ENCODE data around the gene ZNF43.

The ZNF43 gene

GRCh38 chr19:21843081-21843480 lies 7.1 kb upstream of the ZNF43 start:
- H3K36me3 ChIP-seq (replicated peaks in 1 of 2; ENCODE audit: control insufficient read depth in 2 of 2, insufficient read depth in 2 of 2, low read length in 2 of 2): peaks cover 61 to 96% of the 10 kb centered on the region in 2 donors
- H3K18ac ChIP-seq (ENCODE audit: low read length): no peak overlapping the region
- peaks cover 0 to 27% of the 10 kb centered on the region in 2 donors for H3K9me3 ChIP-seq (replicated peaks in 1 of 2; ENCODE audit: control insufficient read depth in 2 of 2, insufficient read depth in 1 of 2, low read depth in 1 of 2, low read length in 2 of 2)
- H2AK5ac ChIP-seq (ENCODE audit: low read depth, low read length): no peak overlapping the region
- H2BK5ac ChIP-seq (ENCODE audit: low read length): no peak overlapping the region
- H2BK12ac ChIP-seq (ENCODE audit: low read length): no peak overlapping the region
- no peaks in the 10 kb centered on the region for H3K4me1 ChIP-seq (ENCODE audit: control insufficient read depth in 2 of 2, insufficient read depth in 1 of 2, low read depth in 1 of 2, low read length in 2 of 2)
- H3K23ac ChIP-seq (ENCODE audit: low read depth, low read length, poor library complexity): no peak overlapping the region
- no peak overlapping the region for H3K27ac ChIP-seq (replicated peaks; ENCODE audit: low read length)
- H2AFZ ChIP-seq (ENCODE audit: low read length): no peak overlapping the region
- no peak overlapping the region for H3K4me3 ChIP-seq (ENCODE audit: low read length in 2 of 2)
- peaks cover 3% of the 10 kb centered on the region for H3K79me1 ChIP-seq (ENCODE audit: low read depth, low read length)
- no peak overlapping the region for H3K9ac ChIP-seq (ENCODE audit: low read depth, low read length, poor library complexity)
- no peak overlapping the region for H3K14ac ChIP-seq (ENCODE audit: low read length)
- WGBS, 2 donors (ENCODE audit: extremely low coverage in 2 of 2, insufficient read length in 2 of 2, insufficient replicate concordance in 1 of 2): no CpG with 5 or more reads among the region's 5 CpGs
- no peak overlapping the region for H2BK15ac ChIP-seq (ENCODE audit: low read length)
- H2BK120ac ChIP-seq (ENCODE audit: low read depth, low read length): no peak overlapping the region
- H4K91ac ChIP-seq (ENCODE audit: low read depth, low read length, poor library complexity): no peak overlapping the region
- no peak overlapping the region for H3K4me2 ChIP-seq (ENCODE audit: insufficient read depth, low read length, poor library complexity, severe bottlenecking)
- no peaks in the 10 kb centered on the region for H3K27me3 ChIP-seq (ENCODE audit: control insufficient read depth in 3 of 3, insufficient read depth in 3 of 3, low read depth in 1 of 3, low read length in 3 of 3)
- no peak for DNase-seq (ENCODE audit: low spot score)
- no peak overlapping the region for H4K8ac ChIP-seq (ENCODE audit: low read depth, low read length)
- no peak overlapping the region for H3K4ac ChIP-seq (ENCODE audit: low read length)

- Histone ChIP-seq H3K27ac (replicated peaks; ENCODE audit: low read length) (no peak overlapping the region), H3K9me3 (replicated peaks in 1 of 2; ENCODE audit: control insufficient read depth in 2 of 2, insufficient read depth in 1 of 2, low read depth in 1 of 2, low read length in 2 of 2) (peaks cover 0 to 13% of the 10 kb centered on the region in 2 donors), H2AK5ac (ENCODE audit: low read depth, low read length) (no peak overlapping the region), H3K23ac (ENCODE audit: low read depth, low read length, poor library complexity) (no peak overlapping the region), H3K79me1 (ENCODE audit: low read depth, low read length) (peaks cover 3% of the 10 kb centered on the region), H3K36me3 (replicated peaks in 1 of 2; ENCODE audit: control insufficient read depth in 2 of 2, insufficient read depth in 2 of 2, low read length in 2 of 2) (peaks cover 57 to 94% of the 10 kb centered on the region in 2 donors), H2BK12ac (ENCODE audit: low read length) (no peak overlapping the region), H2BK15ac (ENCODE audit: low read length) (no peak overlapping the region), H3K9ac (ENCODE audit: low read depth, low read length, poor library complexity) (no peak overlapping the region), H3K14ac (ENCODE audit: low read length) (no peak overlapping the region), H4K8ac (ENCODE audit: low read depth, low read length) (no peak overlapping the region), H2BK5ac (ENCODE audit: low read length) (no peak overlapping the region), H4K91ac (ENCODE audit: low read depth, low read length, poor library complexity) (no peak overlapping the region), H3K18ac (ENCODE audit: low read length) (no peak overlapping the region), H3K4me2 (ENCODE audit: insufficient read depth, low read length, poor library complexity, severe bottlenecking) (no peak overlapping the region), H2BK120ac (ENCODE audit: low read depth, low read length) (no peak overlapping the region), H3K4me3 (ENCODE audit: low read length in 2 of 2) (no peak overlapping the region), H3K27me3 (ENCODE audit: control insufficient read depth in 3 of 3, insufficient read depth in 3 of 3, low read depth in 1 of 3, low read length in 3 of 3) (no peaks in the 10 kb centered on the region), H3K4me1 (ENCODE audit: control insufficient read depth in 2 of 2, insufficient read depth in 1 of 2, low read depth in 1 of 2, low read length in 2 of 2) (peaks cover under 1 to 1% of the 10 kb centered on the region in 2 donors), H2AFZ (ENCODE audit: low read length) (no peak overlapping the region), H3K4ac (ENCODE audit: low read length) (no peak overlapping the region)
- no peak for DNase-seq (ENCODE audit: low spot score)
- no CpG with 5 or more reads among the region's 1 CpG for WGBS, 2 donors (ENCODE audit: extremely low coverage in 2 of 2, insufficient read length in 2 of 2, insufficient replicate concordance in 1 of 2)
Measured at GRCh38 chr19:21841488-21842097, 5.6 kb upstream of the ZNF43 start.

GRCh38 chr19:21841081-21841480 lies 5.1 kb upstream of the ZNF43 start:
- no peak overlapping the region for H4K91ac ChIP-seq (ENCODE audit: low read depth, low read length, poor library complexity)
- peaks cover 3% of the 10 kb centered on the region for H3K79me1 ChIP-seq (ENCODE audit: low read depth, low read length)
- H2BK5ac ChIP-seq (ENCODE audit: low read length): no peak overlapping the region
- no peak overlapping the region for H3K23ac ChIP-seq (ENCODE audit: low read depth, low read length, poor library complexity)
- no peak overlapping the region for H2BK12ac ChIP-seq (ENCODE audit: low read length)
- no peak overlapping the region for H2AFZ ChIP-seq (ENCODE audit: low read length)
- H3K27me3 ChIP-seq (ENCODE audit: control insufficient read depth in 3 of 3, insufficient read depth in 3 of 3, low read depth in 1 of 3, low read length in 3 of 3): no peaks in the 10 kb centered on the region
- no peak overlapping the region for H3K27ac ChIP-seq (replicated peaks; ENCODE audit: low read length)
- no peak overlapping the region for H3K14ac ChIP-seq (ENCODE audit: low read length)
- H3K9me3 ChIP-seq (replicated peaks in 1 of 2; ENCODE audit: control insufficient read depth in 2 of 2, insufficient read depth in 1 of 2, low read depth in 1 of 2, low read length in 2 of 2): peaks cover 0 to 8% of the 10 kb centered on the region in 2 donors
- peaks cover 2 to 3% of the 10 kb centered on the region in 2 donors for H3K4me1 ChIP-seq (ENCODE audit: control insufficient read depth in 2 of 2, insufficient read depth in 1 of 2, low read depth in 1 of 2, low read length in 2 of 2)
- no peak overlapping the region for H2BK120ac ChIP-seq (ENCODE audit: low read depth, low read length)
- H3K36me3 ChIP-seq (replicated peaks in 1 of 2; ENCODE audit: control insufficient read depth in 2 of 2, insufficient read depth in 2 of 2, low read length in 2 of 2): peaks cover 54 to 88% of the 10 kb centered on the region in 2 donors
- H3K9ac ChIP-seq (ENCODE audit: low read depth, low read length, poor library complexity): no peak overlapping the region
- no peak overlapping the region for H3K4me3 ChIP-seq (ENCODE audit: low read length in 2 of 2)
- H2BK15ac ChIP-seq (ENCODE audit: low read length): no peak overlapping the region
- no CpG with 5 or more reads among the region's 5 CpGs for WGBS, 2 donors (ENCODE audit: extremely low coverage in 2 of 2, insufficient read length in 2 of 2, insufficient replicate concordance in 1 of 2)
- DNase-seq (ENCODE audit: low spot score): no peak
- no peak overlapping the region for H3K4ac ChIP-seq (ENCODE audit: low read length)
- H3K4me2 ChIP-seq (ENCODE audit: insufficient read depth, low read length, poor library complexity, severe bottlenecking): no peak overlapping the region
- no peak overlapping the region for H2AK5ac ChIP-seq (ENCODE audit: low read depth, low read length)
- no peak overlapping the region for H3K18ac ChIP-seq (ENCODE audit: low read length)
- no peak overlapping the region for H4K8ac ChIP-seq (ENCODE audit: low read depth, low read length)

GRCh38 chr19:21839976-21840375 lies 4.0 kb upstream of the ZNF43 start:
- Histone ChIP-seq H3K27me3 (ENCODE audit: control insufficient read depth in 3 of 3, insufficient read depth in 3 of 3, low read depth in 1 of 3, low read length in 3 of 3) (no peaks in the 10 kb centered on the region), H3K4me1 (ENCODE audit: control insufficient read depth in 2 of 2, insufficient read depth in 1 of 2, low read depth in 1 of 2, low read length in 2 of 2) (peaks cover 2 to 3% of the 10 kb centered on the region in 2 donors), H3K9ac (ENCODE audit: low read depth, low read length, poor library complexity) (no peak overlapping the region), H3K4ac (ENCODE audit: low read length) (no peak overlapping the region), H2BK15ac (ENCODE audit: low read length) (no peak overlapping the region), H3K23ac (ENCODE audit: low read depth, low read length, poor library complexity) (no peak overlapping the region), H3K9me3 (replicated peaks in 1 of 2; ENCODE audit: control insufficient read depth in 2 of 2, insufficient read depth in 1 of 2, low read depth in 1 of 2, low read length in 2 of 2) (peaks cover 0 to 2% of the 10 kb centered on the region in 2 donors), H3K4me2 (ENCODE audit: insufficient read depth, low read length, poor library complexity, severe bottlenecking) (no peak overlapping the region), H2BK120ac (ENCODE audit: low read depth, low read length) (no peak overlapping the region), H3K4me3 (ENCODE audit: low read length in 2 of 2) (no peak overlapping the region), H4K91ac (ENCODE audit: low read depth, low read length, poor library complexity) (no peak overlapping the region), H3K14ac (ENCODE audit: low read length) (no peak overlapping the region), H2BK5ac (ENCODE audit: low read length) (no peak overlapping the region), H3K79me1 (ENCODE audit: low read depth, low read length) (peaks cover 2% of the 10 kb centered on the region), H3K18ac (ENCODE audit: low read length) (no peak overlapping the region), H3K27ac (replicated peaks; ENCODE audit: low read length) (no peak overlapping the region), H2BK12ac (ENCODE audit: low read length) (no peak overlapping the region), H2AK5ac (ENCODE audit: low read depth, low read length) (no peak overlapping the region), H2AFZ (ENCODE audit: low read length) (no peak overlapping the region), H3K36me3 (replicated peaks in 1 of 2; ENCODE audit: control insufficient read depth in 2 of 2, insufficient read depth in 2 of 2, low read length in 2 of 2) (peaks cover 48 to 77% of the 10 kb centered on the region in 2 donors), H4K8ac (ENCODE audit: low read depth, low read length) (no peak overlapping the region)
- DNase-seq (ENCODE audit: low spot score): no peak
- no CpG with 5 or more reads among the region's 1 CpG for WGBS, 2 donors (ENCODE audit: extremely low coverage in 2 of 2, insufficient read length in 2 of 2, insufficient replicate concordance in 1 of 2)
